Cardiac fibroblast (primary cell): ENCODE data around the gene NPAS3.
A peak's percentile ranks its signal among the peaks of the same experiment; 100 is the strongest.

Experiments
- DNase-seq, 2 donors: peaks; one replicate each; pipeline versions ENCODE4 v3.0.0 to v3.0.0-alpha.2; 2010; ENCODE audit warnings: low read depth in 2 of 2
- H3K4me3 ChIP-seq, 2 donors: replicated peaks in 1 of 2; 1 replicate in 1 of 2; 2 replicates in 1 of 2; pipeline ENCODE4 v1.5.1; 2011; ENCODE audit warnings: low read depth in 2 of 2, low read length in 2 of 2, mild to moderate bottlenecking in 2 of 2, moderate library complexity in 1 of 2
- TF ChIP-seq, protein P1 (sequence below): IDR thresholded peaks from one replicate; pipeline ENCODE4 v1.5.1; 2011; ENCODE audit warnings: low read depth, mild to moderate bottlenecking, low read length, inconsistent platforms

Gene NPAS3

DNA sequence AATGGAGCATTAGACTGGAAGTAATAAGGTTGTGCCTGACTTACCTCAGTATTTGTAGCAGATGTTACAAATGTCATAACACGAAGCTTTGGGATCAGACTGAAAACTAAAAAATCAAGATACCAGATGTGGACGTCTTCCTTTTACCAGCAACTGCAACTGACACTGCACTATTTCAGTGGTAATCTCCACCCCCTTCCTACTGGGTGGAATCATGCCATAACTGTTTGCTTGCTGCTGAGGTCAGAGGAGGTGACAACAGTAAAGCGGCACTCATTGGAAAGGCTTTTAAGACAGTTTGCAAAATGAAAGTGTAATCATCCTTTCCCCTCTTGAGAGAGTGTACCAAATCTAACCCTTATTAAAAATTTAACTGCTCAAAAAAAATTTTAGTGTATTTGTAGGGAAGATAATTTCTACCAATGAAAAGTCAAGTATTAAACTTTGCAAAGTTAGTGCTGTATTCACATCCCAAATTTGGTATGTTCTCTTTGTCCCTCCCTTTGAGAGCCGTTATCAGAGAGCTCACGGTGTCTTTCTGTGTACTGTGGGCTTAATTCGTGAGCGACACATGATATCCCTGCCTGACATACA, 420.7 kb downstream of the NPAS3 start:
- DNase-seq, result no peak

DNA sequence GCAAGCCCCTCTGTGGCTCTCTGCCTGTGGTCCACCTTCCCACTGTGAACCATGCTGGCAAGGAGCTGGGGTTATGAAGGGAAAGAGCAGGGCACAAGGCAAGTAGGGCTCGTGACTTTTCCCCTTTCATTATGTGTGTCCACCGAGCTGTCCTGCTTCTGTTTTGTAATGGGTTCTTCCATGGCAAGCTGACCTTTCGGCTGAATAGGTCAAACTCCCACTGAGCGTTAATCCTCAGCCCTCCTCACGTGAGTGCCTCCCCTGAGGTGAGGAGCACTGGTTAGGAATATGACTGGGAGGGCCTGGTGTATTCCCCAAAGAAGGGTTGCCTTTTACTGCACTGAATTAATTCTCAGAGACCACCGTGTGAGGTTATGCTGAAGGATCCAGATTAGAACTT, 424.3 kb downstream of the NPAS3 start:
- TF ChIP-seq, protein P1, sequence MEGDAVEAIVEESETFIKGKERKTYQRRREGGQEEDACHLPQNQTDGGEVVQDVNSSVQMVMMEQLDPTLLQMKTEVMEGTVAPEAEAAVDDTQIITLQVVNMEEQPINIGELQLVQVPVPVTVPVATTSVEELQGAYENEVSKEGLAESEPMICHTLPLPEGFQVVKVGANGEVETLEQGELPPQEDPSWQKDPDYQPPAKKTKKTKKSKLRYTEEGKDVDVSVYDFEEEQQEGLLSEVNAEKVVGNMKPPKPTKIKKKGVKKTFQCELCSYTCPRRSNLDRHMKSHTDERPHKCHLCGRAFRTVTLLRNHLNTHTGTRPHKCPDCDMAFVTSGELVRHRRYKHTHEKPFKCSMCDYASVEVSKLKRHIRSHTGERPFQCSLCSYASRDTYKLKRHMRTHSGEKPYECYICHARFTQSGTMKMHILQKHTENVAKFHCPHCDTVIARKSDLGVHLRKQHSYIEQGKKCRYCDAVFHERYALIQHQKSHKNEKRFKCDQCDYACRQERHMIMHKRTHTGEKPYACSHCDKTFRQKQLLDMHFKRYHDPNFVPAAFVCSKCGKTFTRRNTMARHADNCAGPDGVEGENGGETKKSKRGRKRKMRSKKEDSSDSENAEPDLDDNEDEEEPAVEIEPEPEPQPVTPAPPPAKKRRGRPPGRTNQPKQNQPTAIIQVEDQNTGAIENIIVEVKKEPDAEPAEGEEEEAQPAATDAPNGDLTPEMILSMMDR, result no peak
- H3K4me3 ChIP-seq, result no peak overlapping the region
- no peak for DNase-seq

More for the DNA sequence above, 420.7 kb downstream of the NPAS3 start:
- TF ChIP-seq, protein P1, result no peak
- no peak overlapping the region for H3K4me3 ChIP-seq

DNA sequence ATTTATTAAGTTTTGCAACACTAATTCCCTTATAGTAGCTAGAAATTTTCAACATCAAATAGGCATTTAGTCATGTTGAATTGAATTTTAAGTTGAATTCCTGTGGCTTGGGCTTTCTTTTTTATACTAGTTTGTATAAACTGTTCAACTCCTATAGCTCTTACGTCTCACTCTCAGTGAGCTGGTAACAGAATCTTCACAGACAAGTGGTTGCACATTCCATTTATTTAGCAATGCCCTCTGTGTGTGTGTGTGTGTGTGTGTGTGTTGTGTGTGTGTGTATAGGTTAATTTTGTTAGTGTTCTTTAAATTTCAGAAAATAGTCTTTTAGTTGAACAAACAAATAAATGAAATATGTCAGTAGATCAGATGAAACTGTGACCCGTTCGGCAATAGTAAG, 425.0 kb downstream of the NPAS3 start:
- no peak overlapping the region for H3K4me3 ChIP-seq
- peak in 1 of 2 donors; percentile 12 for DNase-seq
- TF ChIP-seq, protein P1, result no peak

DNA sequence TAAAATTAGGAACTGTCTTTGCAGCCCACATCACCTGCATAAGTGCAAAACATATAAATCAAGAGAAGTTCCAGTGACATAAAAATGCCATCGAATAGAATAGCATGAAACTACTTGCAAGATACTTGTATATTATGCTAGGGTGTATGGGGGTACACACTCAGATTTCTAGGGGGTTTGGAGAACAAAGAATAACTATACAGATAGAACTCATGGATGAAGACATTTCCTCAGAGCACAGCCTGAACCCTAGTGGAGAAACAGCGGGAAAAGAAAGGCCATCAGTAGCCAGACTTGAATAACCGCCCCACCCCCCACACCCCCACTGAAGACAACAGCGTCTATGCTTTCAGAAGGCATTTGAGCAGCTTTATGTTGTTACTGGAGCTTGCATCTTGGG, 425.8 kb downstream of the NPAS3 start:
- TF ChIP-seq, protein P1, result no peak
- H3K4me3 ChIP-seq, result no peak overlapping the region
- DNase-seq, result no peak

DNA sequence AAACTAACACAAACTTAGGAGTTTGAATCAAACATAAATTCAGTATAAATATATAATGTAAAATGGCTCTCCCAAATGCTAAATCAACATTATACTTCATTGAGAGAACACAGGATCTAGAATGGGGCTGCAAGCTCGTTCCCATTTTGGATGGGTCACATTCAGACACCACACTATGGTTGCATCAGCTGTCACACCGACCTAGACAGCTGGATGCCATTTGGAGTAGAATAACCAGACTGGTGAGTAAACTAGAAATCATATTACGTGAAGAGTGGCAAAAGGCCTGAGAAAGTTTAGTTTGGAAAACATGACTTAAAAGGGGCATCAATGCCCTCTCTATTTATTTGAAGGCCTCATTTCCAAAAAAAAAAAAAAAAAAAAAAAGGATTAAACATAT, 430.4 kb downstream of the NPAS3 start:
- no peak for DNase-seq
- H3K4me3 ChIP-seq, result no peak overlapping the region
- TF ChIP-seq, protein P1, result no peak

DNA sequence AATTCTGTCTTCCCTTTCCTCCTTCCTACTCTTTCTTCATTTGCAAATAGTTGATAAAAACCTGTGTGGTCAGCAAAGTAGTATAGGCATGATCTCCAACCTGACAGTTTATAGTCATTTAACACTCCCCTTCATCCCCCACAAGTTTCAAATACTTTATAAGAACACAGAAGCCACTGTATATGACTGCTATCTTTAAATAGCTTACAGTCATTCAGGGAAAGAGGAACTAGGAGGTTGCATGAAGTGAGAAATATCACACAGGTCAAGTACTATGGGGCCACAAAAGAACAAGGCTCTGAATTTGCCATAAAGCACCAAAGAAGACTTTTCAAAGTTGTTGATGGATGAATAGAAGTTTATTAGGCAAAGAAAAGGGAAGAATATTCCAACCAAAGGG, 431.3 kb downstream of the NPAS3 start:
- no peak for DNase-seq
- no peak overlapping the region for H3K4me3 ChIP-seq
- TF ChIP-seq, protein P1, result no peak

DNA sequence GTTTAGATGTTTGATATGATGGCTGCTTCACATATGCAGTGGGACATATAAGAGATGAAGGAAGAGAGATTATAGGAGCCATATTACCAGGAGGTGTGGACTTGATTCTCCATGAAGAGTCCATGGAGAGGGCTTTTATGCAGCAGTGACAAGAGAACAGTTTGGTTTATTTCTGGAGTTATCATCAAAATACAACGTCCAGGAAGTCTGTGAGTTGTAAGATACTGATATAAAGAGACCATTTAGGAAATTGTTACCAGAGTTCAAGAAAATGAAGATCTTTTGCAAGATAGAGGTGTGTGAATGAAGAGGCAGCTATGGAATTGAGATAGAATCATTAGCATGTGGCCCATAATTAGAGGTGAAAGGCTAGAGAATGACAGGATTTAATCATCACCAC, 431.7 kb downstream of the NPAS3 start:
- TF ChIP-seq, protein P1, result no peak
- no peak overlapping the region for H3K4me3 ChIP-seq
- no peak for DNase-seq
